ENCODE results near the gene MKNK2.

Gene MKNK2

DNA sequence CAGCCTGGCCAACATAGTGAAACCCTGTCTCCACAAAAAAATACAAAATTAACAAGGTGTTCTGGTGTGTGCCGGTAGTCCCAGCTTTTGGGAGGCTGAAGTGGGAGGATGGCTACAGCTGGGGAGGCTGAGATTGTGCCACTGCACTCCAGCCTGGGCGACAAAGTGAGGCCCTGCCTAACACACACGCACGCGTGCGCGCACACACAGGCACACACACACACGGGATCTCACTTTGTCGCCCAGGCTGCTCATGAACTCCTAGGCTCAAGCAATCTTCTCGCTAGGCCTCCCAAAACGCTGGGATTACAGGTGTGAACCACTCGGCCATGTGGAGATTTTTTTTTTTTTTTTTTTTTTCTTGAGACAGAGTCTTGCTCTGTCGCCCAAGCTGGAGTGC lies 32.3 kb downstream of the MKNK2 start:
- H3K4me3 ChIP-seq (replicated peaks; ENCODE audit: insufficient read depth, low read length) = no peak overlapping the region
- DNase-seq (ENCODE audit: low read depth in 1 of 2, low spot score in 1 of 2) = no peak
- TF ChIP-seq, protein P1, sequence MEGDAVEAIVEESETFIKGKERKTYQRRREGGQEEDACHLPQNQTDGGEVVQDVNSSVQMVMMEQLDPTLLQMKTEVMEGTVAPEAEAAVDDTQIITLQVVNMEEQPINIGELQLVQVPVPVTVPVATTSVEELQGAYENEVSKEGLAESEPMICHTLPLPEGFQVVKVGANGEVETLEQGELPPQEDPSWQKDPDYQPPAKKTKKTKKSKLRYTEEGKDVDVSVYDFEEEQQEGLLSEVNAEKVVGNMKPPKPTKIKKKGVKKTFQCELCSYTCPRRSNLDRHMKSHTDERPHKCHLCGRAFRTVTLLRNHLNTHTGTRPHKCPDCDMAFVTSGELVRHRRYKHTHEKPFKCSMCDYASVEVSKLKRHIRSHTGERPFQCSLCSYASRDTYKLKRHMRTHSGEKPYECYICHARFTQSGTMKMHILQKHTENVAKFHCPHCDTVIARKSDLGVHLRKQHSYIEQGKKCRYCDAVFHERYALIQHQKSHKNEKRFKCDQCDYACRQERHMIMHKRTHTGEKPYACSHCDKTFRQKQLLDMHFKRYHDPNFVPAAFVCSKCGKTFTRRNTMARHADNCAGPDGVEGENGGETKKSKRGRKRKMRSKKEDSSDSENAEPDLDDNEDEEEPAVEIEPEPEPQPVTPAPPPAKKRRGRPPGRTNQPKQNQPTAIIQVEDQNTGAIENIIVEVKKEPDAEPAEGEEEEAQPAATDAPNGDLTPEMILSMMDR (IDR thresholded peaks at IDR 0.05; ENCODE audit: insufficient read depth, low read length) = no peak
- no peak for TF ChIP-seq GABPA (IDR thresholded peaks at IDR 0.05; ENCODE audit: low read depth)
- no peak for TF ChIP-seq POLR2AphosphoS5 (IDR thresholded peaks at IDR 0.05; ENCODE audit: low read depth)
- TF ChIP-seq SPI1 (IDR thresholded peaks at IDR 0.05; ENCODE audit: borderline replicate concordance, low read depth) = no peak
- TF ChIP-seq, protein P2, sequence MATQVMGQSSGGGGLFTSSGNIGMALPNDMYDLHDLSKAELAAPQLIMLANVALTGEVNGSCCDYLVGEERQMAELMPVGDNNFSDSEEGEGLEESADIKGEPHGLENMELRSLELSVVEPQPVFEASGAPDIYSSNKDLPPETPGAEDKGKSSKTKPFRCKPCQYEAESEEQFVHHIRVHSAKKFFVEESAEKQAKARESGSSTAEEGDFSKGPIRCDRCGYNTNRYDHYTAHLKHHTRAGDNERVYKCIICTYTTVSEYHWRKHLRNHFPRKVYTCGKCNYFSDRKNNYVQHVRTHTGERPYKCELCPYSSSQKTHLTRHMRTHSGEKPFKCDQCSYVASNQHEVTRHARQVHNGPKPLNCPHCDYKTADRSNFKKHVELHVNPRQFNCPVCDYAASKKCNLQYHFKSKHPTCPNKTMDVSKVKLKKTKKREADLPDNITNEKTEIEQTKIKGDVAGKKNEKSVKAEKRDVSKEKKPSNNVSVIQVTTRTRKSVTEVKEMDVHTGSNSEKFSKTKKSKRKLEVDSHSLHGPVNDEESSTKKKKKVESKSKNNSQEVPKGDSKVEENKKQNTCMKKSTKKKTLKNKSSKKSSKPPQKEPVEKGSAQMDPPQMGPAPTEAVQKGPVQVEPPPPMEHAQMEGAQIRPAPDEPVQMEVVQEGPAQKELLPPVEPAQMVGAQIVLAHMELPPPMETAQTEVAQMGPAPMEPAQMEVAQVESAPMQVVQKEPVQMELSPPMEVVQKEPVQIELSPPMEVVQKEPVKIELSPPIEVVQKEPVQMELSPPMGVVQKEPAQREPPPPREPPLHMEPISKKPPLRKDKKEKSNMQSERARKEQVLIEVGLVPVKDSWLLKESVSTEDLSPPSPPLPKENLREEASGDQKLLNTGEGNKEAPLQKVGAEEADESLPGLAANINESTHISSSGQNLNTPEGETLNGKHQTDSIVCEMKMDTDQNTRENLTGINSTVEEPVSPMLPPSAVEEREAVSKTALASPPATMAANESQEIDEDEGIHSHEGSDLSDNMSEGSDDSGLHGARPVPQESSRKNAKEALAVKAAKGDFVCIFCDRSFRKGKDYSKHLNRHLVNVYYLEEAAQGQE (IDR thresholded peaks at IDR 0.05; ENCODE audit: insufficient replicate concordance, low read depth) = no peak
- H3K27ac ChIP-seq (replicated peaks) = no peak overlapping the region
- no peaks in the 10 kb centered on the region for H3K27me3 ChIP-seq (ENCODE audit: insufficient read depth, poor library complexity, severe bottlenecking)

DNA sequence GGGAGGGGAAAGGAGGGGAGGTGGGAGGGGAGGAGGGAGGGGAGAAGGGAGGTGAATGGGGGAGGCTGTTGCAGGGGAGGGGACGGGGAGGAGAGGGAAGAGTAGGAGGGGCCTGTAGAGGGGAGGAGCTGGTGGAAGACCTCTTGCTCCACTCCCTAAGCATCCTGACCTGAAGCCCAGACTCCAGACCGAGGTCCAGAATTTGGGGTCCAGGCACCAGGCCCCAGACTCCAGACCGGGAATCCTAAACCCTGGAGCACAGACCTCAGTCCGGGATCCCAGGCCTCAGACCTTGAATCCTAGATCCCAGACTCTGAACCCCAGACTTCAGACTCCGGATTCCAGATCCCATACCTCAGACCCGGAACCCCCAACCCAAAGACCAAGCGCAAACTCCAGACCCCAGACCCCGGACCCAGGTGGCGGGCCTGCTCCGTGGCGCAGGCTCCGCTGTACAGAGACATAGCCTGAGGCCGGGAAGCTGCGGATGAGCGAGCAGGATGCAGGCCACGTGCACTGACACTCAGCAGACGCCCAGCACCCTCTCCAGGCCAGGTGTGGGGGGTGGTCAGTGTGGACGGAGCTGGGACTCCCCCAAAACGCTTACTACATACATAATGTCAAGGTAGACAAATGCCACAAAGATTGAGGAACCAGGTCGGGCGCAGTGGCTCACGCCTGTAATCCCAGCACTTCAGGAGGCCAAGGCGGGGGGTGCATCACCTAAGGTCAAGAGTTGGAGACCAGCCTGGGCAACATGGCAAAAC lies 34.8 kb downstream of the MKNK2 start:
- peak; percentile 64 to 78 for DNase-seq (ENCODE audit: low read depth in 1 of 2, low spot score in 1 of 2)
- no peak overlapping the region for H3K27ac ChIP-seq (replicated peaks)

DNA sequence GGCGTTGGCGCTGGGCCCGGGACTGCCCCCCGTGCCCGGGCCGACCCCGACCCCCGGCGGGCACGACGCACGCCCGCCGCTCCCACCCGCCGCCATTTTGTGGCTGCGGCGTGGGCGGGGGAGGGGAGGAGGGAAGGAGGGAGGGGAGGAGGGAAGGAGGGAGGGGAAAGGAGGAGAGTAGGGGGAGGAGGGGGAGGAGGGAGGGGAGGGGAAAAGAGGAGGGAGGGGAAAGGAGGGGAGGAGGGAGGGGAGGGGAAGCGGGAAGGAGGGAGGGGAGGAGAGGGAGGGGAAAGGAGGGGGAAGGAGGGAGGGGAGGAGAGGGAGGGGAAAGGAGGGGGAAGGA lies 35.5 kb downstream of the MKNK2 start, which contains the start of gene BTBD2:
Gene BTBD2, minus strand, starts transcription at position 107 of the 343 bp plus-strand sequence. Its CDS starts 11 bp downstream, at position 96.
- no peak within 1 kb of the TSS for H3K27ac ChIP-seq (replicated peaks)
- H3K27me3 ChIP-seq (ENCODE audit: insufficient read depth, poor library complexity, severe bottlenecking) = no peaks in the 10 kb centered on the region
- H3K4me3 ChIP-seq (replicated peaks; ENCODE audit: insufficient read depth, low read length) = peak within 1 kb of the TSS; percentile 76
- TF ChIP-seq POLR2AphosphoS5 (IDR thresholded peaks at IDR 0.05; ENCODE audit: low read depth) = no peak; the same call in 1 of the 2 replicates
- no peak for TF ChIP-seq GABPA (IDR thresholded peaks at IDR 0.05; ENCODE audit: low read depth)
- no peak for TF ChIP-seq SPI1 (IDR thresholded peaks at IDR 0.05; ENCODE audit: borderline replicate concordance, low read depth)
- TF ChIP-seq, protein P1 (IDR thresholded peaks at IDR 0.05; ENCODE audit: insufficient read depth, low read length) = no peak
- TF ChIP-seq, protein P2 (IDR thresholded peaks at IDR 0.05; ENCODE audit: insufficient replicate concordance, low read depth) = no peak
- peak; percentile 35 to 76 for DNase-seq (ENCODE audit: low read depth in 1 of 2, low spot score in 1 of 2)

More for the DNA sequence above, 34.8 kb downstream of the MKNK2 start:
- TF ChIP-seq SPI1 (IDR thresholded peaks at IDR 0.05; ENCODE audit: borderline replicate concordance, low read depth) (no peak), GABPA (IDR thresholded peaks at IDR 0.05; ENCODE audit: low read depth) (no peak), POLR2AphosphoS5 (IDR thresholded peaks at IDR 0.05; ENCODE audit: low read depth) (no peak)
- TF ChIP-seq, protein P2 (IDR thresholded peaks at IDR 0.05; ENCODE audit: insufficient replicate concordance, low read depth) = no peak
- TF ChIP-seq, protein P1 (IDR thresholded peaks at IDR 0.05; ENCODE audit: insufficient read depth, low read length) = no peak
- Histone ChIP-seq H3K27me3 (ENCODE audit: insufficient read depth, poor library complexity, severe bottlenecking) (no peaks in the 10 kb centered on the region), H3K4me3 (replicated peaks; ENCODE audit: insufficient read depth, low read length) (peak overlapping the region; percentile 19)
